HG03159 (cell line): ENCODE data around the gene ZC3H10.
"Not testable (repeated sequence)": the region's sequence is repeated elsewhere in the genome, so short reads cannot be mapped to it uniquely, and the experiment has no call there.

Experiments used
- ATAC-seq: cut with Tn5 transposase; IDR thresholded peaks from one replicate; pipeline ENCODE4 v1.9.1; 2021; ENCODE audit warnings: mild to moderate bottlenecking, moderate library complexity; ENCODE audit not compliant: unreplicated experiment

ZC3H10 gene

GRCh38 chr12:56153678-56154065 is 35.6 kb downstream of the ZC3H10 start:
- ATAC-seq: no peak

- no peak for ATAC-seq
These were observed 36.2 kb downstream of the ZC3H10 start for GRCh38 chr12:56154246-56154771.

GRCh38 chr12:56154818-56155217 is 36.8 kb downstream of the ZC3H10 start:
- ATAC-seq: no peak

GRCh38 chr12:56155256-56155845 is 37.3 kb downstream of the ZC3H10 start:
- no peak for ATAC-seq

GRCh38 chr12:56156464-56157200 is 38.6 kb downstream of the ZC3H10 start:
- not testable (repeated sequence) for ATAC-seq

- ATAC-seq: peak; percentile 32
These were observed 39.3 kb downstream of the ZC3H10 start for GRCh38 chr12:56157201-56158028.

- peak; percentile 82 for ATAC-seq
These were observed 40.2 kb downstream of the ZC3H10 start, which contains the start of gene MYL6 for GRCh38 chr12:56158029-56158925. TSS of gene MYL6 (plus strand) at chr12:56158359. CDS start at chr12:56158402, 43 bp downstream.

GRCh38 chr12:56158926-56159461 is 40.9 kb downstream of the ZC3H10 start:
- ATAC-seq: no peak

GRCh38 chr12:56159482-56160192 is 41.6 kb downstream of the ZC3H10 start:
- no peak for ATAC-seq

- no peak for ATAC-seq
These were observed 42.2 kb downstream of the ZC3H10 start for GRCh38 chr12:56160193-56160763.

GRCh38 chr12:56160894-56161689 is 43.0 kb downstream of the ZC3H10 start:
- no peak for ATAC-seq

GRCh38 chr12:56161690-56162351 is 43.8 kb downstream of the ZC3H10 start:
- no peak for ATAC-seq

GRCh38 chr12:56162468-56163290 is 44.6 kb downstream of the ZC3H10 start:
- ATAC-seq: no peak

- no peak for ATAC-seq
These were observed 45.7 kb downstream of the ZC3H10 start for GRCh38 chr12:56163533-56164344.

- no peak for ATAC-seq
These were observed 46.3 kb downstream of the ZC3H10 start for GRCh38 chr12:56164345-56164729.

GRCh38 chr12:56165369-56165768 is 47.3 kb downstream of the ZC3H10 start:
- ATAC-seq: no peak
